ENCODE measurements around the gene PLK3. TPM values are rescaled to one million over a fixed set of nuclear protein-coding genes. Genes with fewer than 3 reads are reported as not detected.

The PLK3 gene
- total and polyA plus RNA-seq, 4 donors, result 16.9 to 78.5 (median 37.0) TPM

- DNase-seq (no peak), ATAC-seq (ENCODE audit: insufficient read depth, low FRiP score) (no peak)
- Histone ChIP-seq H3K4me3 (no peak overlapping the region), H3K36me3 (ENCODE audit: control insufficient read depth in 4 of 4, insufficient read depth in 4 of 4, low read length in 4 of 4) (peaks cover 2 to 39% (median 10%) of the 10 kb centered on the region in 4 donors), H3K4me1 (ENCODE audit: control insufficient read depth in 5 of 5, insufficient read depth in 5 of 5, low read length in 5 of 5) (peaks cover 13 to 70% (median 36%) of the 10 kb centered on the region in 5 donors), H3K9ac (ENCODE audit: insufficient read depth in 1 of 2, low read length in 2 of 2) (no peak overlapping the region), H3K9me3 (ENCODE audit: control insufficient read depth in 4 of 4, insufficient read depth in 3 of 4, low read length in 3 of 4) (no peaks in the 10 kb centered on the region), H3K27me3 (ENCODE audit: control insufficient read depth in 3 of 3, insufficient read depth in 3 of 3, low read length in 2 of 3) (no peaks in the 10 kb centered on the region), H3K27ac (ENCODE audit: low read depth in 1 of 2, low read length in 1 of 2) (peak overlapping the region; percentile 92 to 100)
- no peak for TF ChIP-seq CTCF (IDR thresholded peaks at IDR 0.05; ENCODE audit: control extremely low read depth, extremely low read depth)
- WGBS, 2 donors, result 94 to 97% methylated on average over 70 of the region's 70 CpGs
These were observed 6.0 kb downstream of the PLK3 start for GRCh38 chr1:44806025-44806703.

- no peaks in the 10 kb centered on the region for H3K27me3 ChIP-seq (ENCODE audit: control insufficient read depth in 3 of 3, insufficient read depth in 3 of 3, low read length in 2 of 3)
- H3K36me3 ChIP-seq (ENCODE audit: control insufficient read depth in 4 of 4, insufficient read depth in 4 of 4, low read length in 4 of 4), result peaks cover 2 to 39% (median 10%) of the 10 kb centered on the region in 4 donors
- H3K27ac ChIP-seq (ENCODE audit: low read depth in 1 of 2, low read length in 1 of 2), result peak within 1 kb of the TSS; percentile 92 to 100
- WGBS, 2 donors, result 54 to 72% methylated on average over 7 of the region's 7 CpGs
- H3K4me1 ChIP-seq (ENCODE audit: control insufficient read depth in 5 of 5, insufficient read depth in 5 of 5, low read length in 5 of 5), result peaks cover 13 to 69% (median 42%) of the 10 kb centered on the region in 5 donors
- DNase-seq, result no peak
- ATAC-seq (ENCODE audit: insufficient read depth, low FRiP score), result no peak
- H3K9me3 ChIP-seq (ENCODE audit: control insufficient read depth in 4 of 4, insufficient read depth in 3 of 4, low read length in 3 of 4), result no peaks in the 10 kb centered on the region
- TF ChIP-seq CTCF (IDR thresholded peaks at IDR 0.05; ENCODE audit: control extremely low read depth, extremely low read depth), result no peak
- H3K9ac ChIP-seq (ENCODE audit: insufficient read depth in 1 of 2, low read length in 2 of 2), result peak within 1 kb of the TSS; percentile 79 to 82
- H3K4me3 ChIP-seq, result no peak within 1 kb of the TSS
These were observed 6.7 kb downstream of the PLK3 start, which contains the start of gene DYNLT4 for GRCh38 chr1:44806704-44807363. Gene DYNLT4 (minus strand): TSS chr1:44807351. CDS start chr1:44806668, 683 bp downstream.

- H3K4me3 ChIP-seq, result no peak overlapping the region
- H3K36me3 ChIP-seq (ENCODE audit: control insufficient read depth in 4 of 4, insufficient read depth in 4 of 4, low read length in 4 of 4), result peaks cover 2 to 38% (median 10%) of the 10 kb centered on the region in 4 donors
- peak; percentile 95 to 98 (median 96) for DNase-seq
- H3K27ac ChIP-seq (ENCODE audit: low read depth in 1 of 2, low read length in 1 of 2), result peak overlapping the region; percentile 92 to 100
- no peak for TF ChIP-seq CTCF (IDR thresholded peaks at IDR 0.05; ENCODE audit: control extremely low read depth, extremely low read depth)
- peak; percentile 80 for ATAC-seq (ENCODE audit: insufficient read depth, low FRiP score)
- peaks cover 13 to 62% (median 40%) of the 10 kb centered on the region in 5 donors for H3K4me1 ChIP-seq (ENCODE audit: control insufficient read depth in 5 of 5, insufficient read depth in 5 of 5, low read length in 5 of 5)
- no peaks in the 10 kb centered on the region for H3K27me3 ChIP-seq (ENCODE audit: control insufficient read depth in 3 of 3, insufficient read depth in 3 of 3, low read length in 2 of 3)
- H3K9me3 ChIP-seq (ENCODE audit: control insufficient read depth in 4 of 4, insufficient read depth in 3 of 4, low read length in 3 of 4), result no peaks in the 10 kb centered on the region
- peak overlapping the region; percentile 79 to 82 for H3K9ac ChIP-seq (ENCODE audit: insufficient read depth in 1 of 2, low read length in 2 of 2)
- 1 to 4% methylated on average over 16 of the region's 16 CpGs for WGBS, 2 donors
These were observed 7.3 kb downstream of the PLK3 start for GRCh38 chr1:44807364-44808062.
